Fibroblast of skin of left biceps (primary cell): Measurements from ENCODE around the gene NSUN2.

Experiments used
- DNase-seq, 2 experiments: peaks; one replicate each; pipeline ENCODE4 v3.0.0-alpha.2; 2013; ENCODE audit warnings: low read depth in 2 of 2

The NSUN2 gene

GRCh38 chr5:6557807-6558575 is 74.9 kb downstream of the NSUN2 start:
- DNase-seq = no peak

- no peak for DNase-seq
These were observed 76.1 kb downstream of the NSUN2 start for GRCh38 chr5:6556802-6557102.

- no peak for DNase-seq
These were observed 76.6 kb downstream of the NSUN2 start for GRCh38 chr5:6556089-6556801.

GRCh38 chr5:6554812-6555211 is 78.0 kb downstream of the NSUN2 start:
- DNase-seq = no peak

- DNase-seq = no peak
These were observed 78.9 kb downstream of the NSUN2 start for GRCh38 chr5:6553972-6554371.

- no peak for DNase-seq
These were observed 80.2 kb downstream of the NSUN2 start for GRCh38 chr5:6552612-6553011.

- DNase-seq = no peak
These were observed 80.9 kb downstream of the NSUN2 start for GRCh38 chr5:6551955-6552313.

GRCh38 chr5:6551287-6551954 is 81.4 kb downstream of the NSUN2 start:
- DNase-seq = no peak

GRCh38 chr5:6550628-6551027 is 82.2 kb downstream of the NSUN2 start:
- DNase-seq = no peak
